Hematopoietic multipotent progenitor cell treated with erythropoietin and hydrocortisone succinate and interleukin-3 and kit ligand, for 6 days (in vitro differentiated cells): ENCODE measurements around the gene MBNL2.

Experiments used
- DNase-seq: peaks from one replicate; pipeline ENCODE4 v3.0.0-alpha.2; 2015

MBNL2 gene

DNA sequence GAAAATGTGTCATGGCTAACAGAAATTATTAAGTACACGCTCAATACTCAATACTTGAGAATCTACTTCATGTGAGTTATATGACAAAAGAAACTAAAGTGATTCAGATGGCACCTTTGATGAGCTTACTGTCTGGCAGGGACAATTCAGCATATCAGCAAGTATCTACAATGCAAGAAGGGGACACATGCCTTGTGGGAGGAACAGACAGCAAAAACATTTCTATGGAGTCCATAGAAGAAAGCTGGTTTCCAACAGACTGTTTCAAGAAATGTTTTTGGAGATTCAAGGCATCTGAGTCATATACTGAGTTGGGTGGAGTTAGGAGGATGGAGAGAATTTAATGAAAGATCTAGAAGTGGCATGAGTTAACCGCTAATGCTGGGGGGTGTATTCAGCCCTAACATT is 54.7 kb downstream of the MBNL2 start:
- DNase-seq, result no peak

DNA sequence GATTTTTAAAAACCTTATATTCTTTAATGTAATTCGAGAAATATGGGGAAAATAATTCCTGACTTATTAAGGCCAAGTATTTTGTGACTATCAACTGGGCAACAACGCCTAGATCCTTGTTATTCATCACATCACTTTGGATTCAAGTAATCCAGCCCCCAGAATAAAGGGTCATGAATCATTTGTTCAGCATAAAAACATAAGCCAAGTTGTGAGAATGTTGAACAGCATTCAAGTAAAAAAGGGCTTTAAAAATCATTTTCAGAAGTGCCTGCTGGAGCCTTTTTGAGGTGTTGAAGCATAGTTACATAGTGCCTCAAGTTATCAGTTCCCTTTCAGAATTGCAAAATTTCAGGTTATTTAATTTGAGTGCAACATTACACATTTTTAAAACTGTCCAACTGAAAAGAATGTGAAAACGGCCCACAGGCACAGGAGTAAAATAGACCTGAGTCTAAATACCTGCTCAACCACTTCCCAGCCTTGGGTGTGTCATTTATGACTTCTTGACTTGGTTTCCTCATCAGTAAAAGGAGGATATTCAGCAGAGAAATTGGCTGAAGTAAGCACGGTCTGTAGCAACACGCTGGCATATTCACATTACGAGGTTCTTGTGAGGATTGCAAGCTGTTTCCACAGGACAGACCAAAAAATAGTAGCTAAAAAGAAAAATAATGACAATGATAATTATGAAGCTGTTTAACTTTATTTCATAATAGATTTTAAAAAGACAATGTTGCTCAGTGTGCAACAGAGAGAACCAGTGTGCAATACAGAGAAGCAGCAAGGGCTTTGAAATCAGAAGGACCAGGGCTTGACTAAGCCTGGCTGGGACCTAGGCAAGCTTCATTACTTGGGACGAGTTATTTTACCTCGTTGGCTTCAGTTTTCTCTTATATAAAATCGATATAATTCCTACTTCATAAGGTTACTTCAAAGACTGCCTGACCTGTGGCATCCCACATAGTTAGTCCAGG is 56.6 kb downstream of the MBNL2 start:
- no peak for DNase-seq

DNA sequence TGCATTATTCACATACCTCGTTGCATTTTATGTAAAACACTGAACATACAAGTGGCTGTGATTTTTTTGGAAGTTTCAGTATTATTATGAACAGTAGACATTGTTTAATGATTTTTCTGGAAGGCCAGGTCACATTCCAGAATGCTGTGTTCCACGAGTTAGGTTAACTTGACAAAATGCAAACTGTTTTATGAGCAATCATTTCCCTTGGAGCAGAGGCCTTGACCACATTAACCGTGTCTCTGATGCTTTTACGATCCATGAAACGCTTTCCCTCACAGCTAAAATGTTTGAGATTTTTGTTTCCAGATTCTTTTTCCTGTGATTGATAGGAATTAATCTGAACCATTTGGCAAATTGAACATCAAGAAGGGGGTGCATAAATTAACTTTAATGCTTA is 57.8 kb downstream of the MBNL2 start:
- no peak for DNase-seq

DNA sequence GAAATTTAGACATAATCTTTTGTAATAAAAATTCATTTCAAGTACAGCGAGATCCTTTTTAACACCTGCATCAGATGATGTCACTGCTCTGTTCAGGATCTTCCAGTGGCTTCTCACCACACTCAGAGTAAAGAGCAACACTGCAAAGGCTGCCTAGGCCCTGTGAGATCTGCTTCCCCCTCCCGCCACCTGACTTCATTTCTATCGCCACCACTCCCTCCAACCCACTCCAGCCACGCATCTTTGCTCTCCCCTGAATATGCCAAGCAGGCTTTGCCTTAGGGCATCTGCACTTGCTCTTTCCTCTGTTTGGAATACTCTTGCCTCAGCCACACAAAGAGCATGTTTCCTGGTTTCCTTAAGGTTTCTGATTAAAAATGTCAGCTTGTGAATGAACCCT is 58.3 kb downstream of the MBNL2 start:
- DNase-seq, result no peak

DNA sequence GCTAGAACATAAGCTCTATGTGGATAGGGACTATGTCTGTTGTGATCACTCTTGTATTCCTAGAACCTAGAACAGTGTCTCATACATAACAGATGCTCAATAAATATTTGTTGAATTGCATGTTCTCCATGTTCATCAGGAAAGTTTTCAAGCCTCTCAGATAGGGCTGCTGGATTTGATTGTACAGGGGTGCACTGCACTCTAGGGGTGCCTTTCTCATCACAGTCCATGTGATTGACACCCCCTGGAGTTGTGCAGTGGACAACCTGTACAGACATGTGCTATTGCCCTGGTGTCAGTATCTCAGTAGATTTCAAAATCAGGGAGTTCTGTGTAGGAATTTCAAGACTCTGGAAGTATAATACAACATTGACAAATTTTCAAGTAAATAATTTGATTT is 58.9 kb downstream of the MBNL2 start:
- DNase-seq, result no peak

DNA sequence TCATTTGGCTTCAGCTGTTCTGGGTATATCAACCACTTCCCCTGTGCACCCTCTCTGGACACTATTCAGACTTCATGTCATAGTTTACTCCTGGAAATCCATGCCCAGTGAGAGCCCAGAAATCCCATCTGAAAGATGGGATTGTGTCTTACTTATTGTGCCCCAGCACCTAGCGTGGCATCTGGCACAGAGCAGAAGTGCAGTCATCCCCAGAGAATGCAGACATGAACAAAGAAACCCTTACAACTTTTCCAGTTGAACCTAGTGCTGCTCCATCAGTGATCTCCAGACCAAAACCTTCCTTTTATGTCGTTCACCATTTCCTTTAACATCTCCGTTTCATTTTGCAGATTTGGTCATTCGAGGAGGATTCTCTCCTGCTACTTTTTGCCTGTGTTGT is 60.6 kb downstream of the MBNL2 start:
- no peak for DNase-seq

DNA sequence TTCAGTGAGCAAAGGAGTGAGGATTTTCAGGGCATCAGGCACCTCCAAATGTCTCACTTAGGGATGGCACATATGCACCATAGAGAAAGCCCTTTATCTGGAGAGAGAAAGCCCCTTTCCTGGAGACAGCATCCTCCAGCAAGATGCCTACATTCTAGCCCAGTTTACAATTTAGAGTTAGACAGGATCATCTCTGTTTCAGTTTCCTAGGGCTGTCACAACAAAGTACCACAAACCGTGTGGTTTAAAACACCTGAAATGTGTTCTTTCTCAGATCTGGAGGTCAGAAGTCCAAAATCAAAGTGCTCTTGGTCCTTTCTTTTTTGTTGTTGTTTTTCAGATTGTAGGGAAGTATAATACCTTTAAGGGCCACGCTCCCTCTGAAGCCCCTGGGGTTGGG is 61.8 kb downstream of the MBNL2 start:
- DNase-seq, result no peak

DNA sequence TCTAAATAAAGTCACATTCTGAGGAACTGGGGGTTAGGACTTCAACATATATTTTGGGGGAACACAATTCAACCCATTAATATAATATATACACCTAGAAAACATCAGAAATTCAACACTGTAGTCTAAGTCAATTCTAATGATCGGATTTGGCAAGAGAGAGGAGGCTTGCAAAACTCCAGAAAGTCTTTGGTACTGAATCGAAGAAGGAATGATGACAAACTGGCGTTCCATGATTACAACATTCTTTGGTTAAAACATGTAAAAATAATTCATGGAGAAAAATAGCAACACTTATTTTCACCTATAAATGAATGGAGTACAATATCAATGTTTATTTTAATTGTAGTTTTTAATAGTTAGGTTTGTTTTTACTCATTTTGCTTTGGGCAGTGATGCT is 62.4 kb downstream of the MBNL2 start:
- DNase-seq, result no peak

DNA sequence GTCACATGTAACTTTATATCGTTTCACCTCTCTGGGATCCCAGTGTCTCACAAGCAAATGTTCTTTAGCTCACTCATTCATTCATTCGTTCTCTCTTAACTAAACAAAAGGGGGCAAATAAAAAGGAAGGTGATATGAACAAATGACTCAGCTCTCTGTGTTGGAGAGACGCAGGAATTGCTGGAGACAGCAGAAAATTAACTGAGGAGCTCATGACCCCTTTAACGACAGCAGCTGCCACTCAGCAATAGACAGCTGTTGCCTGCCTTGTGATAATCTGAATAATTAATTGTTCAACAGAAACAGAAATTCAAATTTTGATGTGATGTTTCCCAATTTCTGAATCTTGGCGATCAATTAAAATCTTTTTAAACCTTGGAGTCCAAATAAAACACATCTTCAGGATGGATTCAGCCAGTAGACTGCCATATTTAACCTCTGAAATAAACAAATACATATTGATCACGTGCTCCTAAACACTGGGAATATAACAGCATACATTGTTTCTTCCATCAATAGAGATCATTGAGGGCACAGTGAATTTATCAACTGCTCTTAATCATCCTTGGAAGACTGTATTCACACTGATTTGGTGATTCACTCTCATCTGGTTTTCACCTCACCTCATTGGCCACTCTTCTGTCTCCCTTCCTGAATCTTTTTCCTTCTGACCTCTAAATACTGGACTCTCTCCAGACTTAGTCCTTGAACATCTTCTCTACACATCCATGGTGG is 63.3 kb downstream of the MBNL2 start:
- DNase-seq, result no peak

DNA sequence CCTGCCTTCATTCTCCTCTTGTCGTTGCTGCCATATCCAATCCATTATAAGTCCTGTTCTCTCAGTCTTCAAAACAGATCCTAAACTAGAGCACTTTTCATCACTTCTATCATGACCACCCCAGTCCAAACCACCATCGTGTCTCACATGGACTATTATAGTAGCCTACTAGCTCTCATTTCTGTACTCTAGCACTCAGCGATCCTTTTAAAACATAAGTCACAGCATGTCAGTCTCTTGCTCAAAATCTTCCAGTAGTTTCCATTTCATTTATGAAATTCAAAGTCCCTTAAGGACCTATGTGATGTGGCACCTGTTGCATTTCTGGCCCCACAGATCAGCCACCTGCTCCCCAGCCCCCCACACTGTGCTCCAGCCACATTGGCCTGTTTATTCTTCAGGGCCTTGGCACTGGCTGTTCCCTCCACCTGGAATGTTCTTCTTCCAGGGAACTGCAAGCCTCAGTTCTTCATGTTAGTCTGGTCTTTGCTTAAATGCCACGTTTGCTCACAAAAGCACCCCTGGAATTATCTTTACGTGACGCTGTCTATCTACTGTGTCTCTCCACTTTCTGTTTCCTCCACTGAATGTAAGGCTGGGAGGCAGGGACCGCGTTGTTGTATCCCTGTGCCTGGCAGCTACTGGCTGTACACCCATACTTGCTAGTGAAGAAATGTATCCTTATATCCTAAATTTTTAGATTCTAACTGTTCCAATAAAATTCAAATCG is 64.3 kb downstream of the MBNL2 start:
- DNase-seq, result no peak

DNA sequence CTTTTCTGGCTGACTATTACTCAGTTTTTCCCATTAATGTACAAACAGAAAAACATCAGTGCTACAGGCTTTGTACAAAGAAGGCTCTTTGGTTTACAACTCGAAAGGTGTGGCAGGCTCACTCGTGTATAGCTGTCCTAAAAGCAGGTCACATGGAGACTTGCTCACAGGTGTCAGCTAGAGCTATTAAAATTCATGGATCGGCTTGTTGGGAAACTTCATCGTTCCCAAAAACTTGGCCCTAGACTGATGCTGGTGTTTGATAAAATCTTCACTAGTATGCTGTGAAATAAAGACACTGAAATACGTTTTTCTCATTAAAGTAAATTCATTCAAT is 64.9 kb downstream of the MBNL2 start:
- no peak for DNase-seq

DNA sequence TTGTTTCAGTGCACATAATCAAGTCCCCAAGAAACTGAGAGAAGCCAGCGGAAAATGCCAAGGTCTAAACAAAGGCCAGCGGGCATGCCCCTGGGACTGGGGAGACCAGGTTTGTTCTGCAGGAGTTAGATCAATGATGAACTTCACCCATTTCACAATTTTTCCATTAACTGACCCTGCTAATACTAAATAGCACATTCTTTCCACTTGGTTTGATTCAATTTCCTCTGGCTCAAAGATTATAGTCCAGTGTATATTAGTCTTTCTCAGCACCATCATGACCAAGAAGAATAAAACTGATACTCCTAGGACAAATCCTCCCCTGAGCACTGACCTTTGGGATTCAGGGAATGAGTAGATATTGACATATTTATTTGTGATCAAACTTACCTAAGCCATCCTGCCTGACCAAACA is 66.4 kb downstream of the MBNL2 start:
- no peak for DNase-seq

DNA sequence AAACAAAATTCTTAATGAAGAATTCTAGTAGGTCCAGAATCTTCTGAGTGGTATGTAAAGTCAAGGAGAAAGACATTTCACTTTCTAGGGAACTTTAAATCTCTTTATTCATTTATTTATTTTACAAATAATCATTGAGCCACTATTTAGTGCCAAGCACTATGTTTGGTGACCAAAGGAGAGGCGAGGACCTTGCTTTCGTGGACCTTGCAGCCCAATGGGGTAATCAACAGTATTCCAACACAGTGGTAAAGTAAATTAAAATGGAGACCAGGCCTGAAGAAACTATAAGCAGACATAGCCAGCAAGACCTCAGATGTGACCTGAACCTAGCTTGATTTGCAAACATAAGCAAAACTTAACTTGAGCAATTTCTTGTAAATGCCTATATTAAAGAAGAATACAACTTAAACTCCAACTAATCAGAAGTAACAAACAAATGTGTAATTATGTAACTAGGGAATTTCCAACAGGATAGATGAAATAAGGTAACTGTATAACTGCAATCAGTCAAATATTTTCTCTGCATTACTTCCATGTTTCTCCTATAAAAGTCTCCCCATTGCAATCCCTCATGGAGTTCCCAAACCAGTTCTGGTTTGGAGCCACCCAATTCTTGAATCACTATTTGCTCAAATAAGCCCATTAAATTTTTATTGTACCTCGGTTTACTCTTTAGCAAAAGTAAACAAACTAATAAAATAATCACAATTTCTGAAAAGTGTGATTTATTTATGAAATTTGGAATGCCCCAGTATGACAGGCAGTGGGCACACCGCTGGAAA is 67.6 kb downstream of the MBNL2 start:
- no peak for DNase-seq

DNA sequence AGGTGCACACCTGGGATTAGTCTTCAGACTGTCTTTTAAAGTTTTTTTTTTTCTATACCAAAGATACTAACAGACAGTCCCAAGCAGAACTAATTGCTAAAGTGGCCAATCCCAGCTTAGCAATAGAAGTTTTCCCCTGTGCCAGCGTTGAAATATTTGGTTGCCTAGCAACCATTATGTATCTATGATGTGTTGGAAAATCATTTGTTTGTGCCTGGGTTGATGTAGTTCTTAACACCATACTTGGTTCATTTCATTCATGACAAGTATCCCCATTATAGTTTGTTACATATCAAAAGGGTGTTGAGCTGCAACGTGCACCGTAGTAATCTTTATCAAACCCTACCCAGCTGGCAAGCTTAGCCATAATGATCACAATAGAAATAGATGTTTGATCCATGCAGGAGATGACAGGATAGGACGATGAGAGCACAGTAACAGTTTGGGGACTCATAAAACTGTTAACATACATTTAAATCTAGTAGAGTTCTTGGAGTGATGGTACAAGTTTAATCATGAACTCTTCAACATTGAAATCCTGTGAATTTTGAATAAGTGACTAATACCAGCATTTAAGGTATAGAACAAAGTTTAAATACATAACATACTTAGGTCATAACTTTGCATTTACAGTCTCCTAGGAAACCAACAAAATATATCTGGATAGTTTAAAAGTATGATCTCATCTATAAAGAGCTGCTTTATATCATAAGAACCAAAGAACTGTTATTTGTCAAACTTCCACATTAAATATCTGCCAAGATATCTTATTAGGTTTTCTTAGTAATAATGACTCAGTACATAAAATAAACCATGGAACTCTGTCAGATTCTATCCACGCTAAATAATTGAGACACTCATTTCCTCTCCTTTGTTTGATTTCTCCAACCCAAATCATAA is 73.4 kb downstream of the MBNL2 start:
- DNase-seq, result no peak

DNA sequence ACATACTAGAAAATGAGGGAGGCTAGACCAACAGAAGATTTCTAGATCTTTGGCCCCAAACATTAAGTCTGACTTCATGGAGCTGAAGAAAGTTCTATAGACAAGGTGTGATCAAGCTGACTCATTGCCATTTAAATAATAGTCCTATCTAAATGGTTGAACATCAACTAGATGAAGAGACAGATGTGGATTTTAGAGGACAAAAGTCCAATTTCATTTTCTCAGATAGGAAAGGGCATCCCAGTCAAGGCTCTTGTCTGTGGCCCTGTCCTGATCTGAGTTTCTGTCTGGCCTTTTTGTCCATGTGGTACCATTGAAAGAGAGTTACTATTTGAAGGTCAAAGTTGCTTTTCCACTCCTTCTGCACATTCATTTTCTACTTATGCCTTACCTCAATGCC is 74.6 kb downstream of the MBNL2 start:
- no peak for DNase-seq

DNA sequence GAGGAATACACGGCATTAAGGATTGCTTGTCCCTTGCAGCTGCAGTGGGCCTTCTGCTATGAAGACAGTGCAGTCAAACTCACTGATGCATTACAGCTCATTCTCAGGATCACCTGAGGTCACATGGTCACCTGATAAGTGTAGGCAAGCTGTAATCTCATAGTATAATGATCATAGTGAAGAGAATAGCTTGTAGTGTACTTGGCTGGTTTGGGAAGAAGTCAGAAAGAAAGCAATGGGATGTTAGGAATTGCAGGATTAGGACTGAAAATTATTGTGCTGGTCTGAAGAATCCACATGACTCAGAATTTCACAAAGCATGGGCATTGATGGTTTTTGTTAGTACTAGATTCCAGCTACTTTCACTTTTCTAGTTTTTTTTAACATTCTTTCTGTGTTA is 76.7 kb downstream of the MBNL2 start:
- DNase-seq, result no peak

DNA sequence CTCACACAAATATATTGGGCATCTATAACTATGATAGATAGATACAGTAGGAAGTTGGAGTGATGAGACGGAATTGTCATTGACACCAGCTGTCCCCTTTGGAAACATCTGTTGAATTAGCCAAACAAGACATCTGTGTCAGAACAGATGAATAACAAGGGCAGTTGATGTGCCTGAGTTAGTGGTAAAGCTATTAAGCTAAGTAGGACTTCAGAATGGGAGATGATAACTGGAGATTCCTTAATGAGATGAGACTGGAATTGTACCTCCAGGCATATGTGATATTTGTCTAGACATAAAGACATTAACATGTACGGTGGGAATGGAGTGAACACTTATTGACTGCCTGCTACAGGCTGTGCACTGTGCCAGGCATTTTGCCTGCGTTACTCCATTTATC is 78.7 kb downstream of the MBNL2 start:
- no peak for DNase-seq

DNA sequence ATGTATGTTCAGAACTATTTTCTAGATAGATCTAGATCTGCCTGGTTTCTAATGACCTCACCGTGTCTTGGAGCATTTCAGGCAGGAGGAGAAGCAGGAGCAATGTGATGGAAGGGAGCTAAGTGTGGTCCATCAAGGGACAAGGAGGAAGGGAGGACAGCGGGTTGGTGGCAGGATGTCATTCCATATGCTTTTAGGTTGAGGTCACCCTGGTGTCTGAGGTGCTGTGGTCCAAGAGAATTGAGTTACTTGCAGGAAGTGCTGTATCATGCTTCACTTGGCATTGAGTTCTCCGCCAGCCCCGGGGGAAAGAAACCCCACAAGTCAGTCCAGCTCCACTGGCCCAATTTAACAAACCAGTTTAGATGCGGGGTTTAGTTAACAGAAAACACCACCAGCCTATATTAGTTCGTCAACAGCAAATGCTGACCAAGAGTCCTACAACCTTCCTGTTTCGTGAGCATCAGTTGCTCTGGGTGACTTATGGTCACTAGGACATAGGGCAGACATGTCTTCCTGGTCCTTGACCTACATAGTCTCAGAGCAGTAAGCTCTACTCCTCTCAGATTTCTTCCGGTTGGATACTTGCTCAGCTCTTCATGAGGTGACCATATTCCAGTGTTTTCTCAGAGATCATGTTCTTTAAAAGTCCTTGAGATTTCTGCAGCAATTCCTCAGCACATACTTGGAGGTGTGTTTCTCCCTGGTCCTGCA is 79.4 kb downstream of the MBNL2 start:
- DNase-seq, result no peak

DNA sequence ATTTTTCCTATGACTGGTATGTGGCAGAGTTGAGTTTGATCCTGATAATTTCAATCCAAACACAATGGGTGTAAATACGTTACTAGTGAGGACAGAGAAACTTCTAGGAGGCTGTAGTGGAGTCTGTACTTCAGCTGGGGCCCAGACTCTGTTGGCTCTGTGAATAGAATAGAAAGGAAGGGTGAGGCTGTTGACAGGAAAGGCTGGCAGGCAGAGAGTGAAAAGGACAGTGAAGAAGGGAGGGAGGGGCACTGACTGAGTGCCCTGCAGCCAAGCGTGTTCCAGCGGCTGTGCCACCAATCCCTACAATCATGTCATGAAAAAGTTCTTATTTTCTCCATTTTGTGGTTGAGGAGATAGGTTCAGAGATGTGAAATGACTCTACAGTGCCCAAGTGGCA is 80.5 kb downstream of the MBNL2 start:
- no peak for DNase-seq

DNA sequence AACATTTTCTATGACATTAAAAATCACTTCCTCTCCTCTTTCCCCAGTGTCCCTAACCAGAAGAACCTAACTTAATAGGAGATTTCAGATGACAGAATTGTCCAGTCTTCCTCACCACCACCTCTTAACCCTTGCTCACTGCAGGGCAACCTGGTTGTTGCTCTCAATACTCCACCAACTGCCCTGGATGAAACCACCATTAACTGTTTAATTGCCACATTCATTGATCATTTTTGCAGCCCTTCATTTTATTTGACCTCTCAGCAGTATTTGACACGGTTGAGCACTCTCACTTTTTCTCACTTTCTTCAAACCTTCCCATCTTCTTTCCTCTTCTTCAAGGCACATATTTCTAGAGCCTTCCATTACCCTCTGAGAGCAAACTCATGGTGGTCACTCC is 84.0 kb downstream of the MBNL2 start:
- DNase-seq, result no peak

DNA sequence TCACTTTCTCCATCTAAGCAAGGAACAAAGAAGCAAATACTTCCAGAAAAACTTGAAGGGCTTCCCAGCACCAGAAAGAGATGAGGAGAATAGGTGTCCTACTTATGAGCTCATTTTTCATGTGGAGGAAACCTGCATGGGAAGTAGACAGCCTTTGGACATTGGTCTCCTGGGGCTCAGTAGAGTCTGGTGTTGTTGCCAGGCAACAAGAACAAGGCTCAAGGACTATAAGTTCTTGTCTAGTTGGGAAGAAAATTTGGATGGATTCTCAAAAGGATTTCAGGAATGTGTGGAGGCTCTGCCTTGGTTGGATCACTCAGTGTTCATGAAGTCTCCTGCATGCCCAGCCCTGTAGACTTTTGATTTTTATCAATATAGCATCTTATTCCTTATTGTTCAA is 84.5 kb downstream of the MBNL2 start:
- DNase-seq, result no peak
